SK-N-SH treated with all-trans-retinoic acid at 6 μM for 48 hours (cell line): ENCODE measurements around the gene NHLRC1.

ENCODE experiments used
- ARNTL ChIP-seq: fragments of 450-650 bp; formaldehyde crosslinking; IDR thresholded peaks from 2 replicates; pipeline ENCODE4 v1.5.0; 2020; ENCODE audit warnings: low read depth, mild to moderate bottlenecking, moderate library complexity, borderline replicate concordance
- ZNF565 ChIP-seq: fragments of 450-650 bp; formaldehyde crosslinking; conservative IDR thresholded peaks from 2 replicates; pipeline ENCODE4 v1.5.0; 2020; ENCODE audit warnings: low read depth, mild to moderate bottlenecking, moderate library complexity

GRCh38 chr6:18091382-18091781, 31.1 kb downstream of the NHLRC1 start:
- TF ChIP-seq ZNF565 (CRISPR knock-in tag) (no peak), ARNTL (CRISPR knock-in tag) (no peak)
